GM18858 (cell line): ENCODE results near the gene FERMT2.

Experiments
- ATAC-seq: cut with Tn5 transposase; IDR thresholded peaks from one replicate; pipeline ENCODE4 v1.9.1; 2021; ENCODE audit not compliant: unreplicated experiment

FERMT2 gene

DNA sequence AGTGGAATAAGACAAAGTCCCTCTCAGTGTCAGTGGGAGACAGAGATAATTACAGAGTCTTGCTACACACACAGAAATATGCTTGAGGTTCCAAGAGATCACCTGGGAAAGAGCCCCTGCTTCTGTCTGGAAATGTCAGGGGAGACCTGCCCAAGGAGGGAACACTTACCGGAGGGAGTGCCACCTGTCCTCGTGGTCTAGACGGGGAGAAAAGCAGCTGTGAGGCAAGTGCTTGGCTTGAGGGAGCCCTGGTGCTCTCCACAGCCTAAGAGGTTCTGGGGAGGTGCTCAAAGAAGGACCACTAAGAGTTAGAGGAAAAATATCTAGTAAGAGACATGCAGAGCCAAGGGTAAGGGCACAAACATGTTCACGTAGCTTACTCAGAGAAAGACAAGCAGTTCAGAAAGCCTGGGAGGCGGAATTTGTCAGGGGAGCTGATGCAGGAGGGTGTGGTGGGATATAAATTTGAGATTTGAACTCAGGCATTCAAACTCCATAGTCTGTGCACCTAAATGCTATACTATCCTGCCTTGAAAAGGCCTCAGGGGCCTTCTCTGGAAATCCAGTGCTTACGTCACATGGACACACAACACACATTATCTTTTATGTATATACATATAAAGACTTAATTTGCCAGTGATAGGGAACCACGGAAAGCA, 121.2 kb downstream of the FERMT2 start:
- no peak for ATAC-seq

GRCh38 chr14:52827426-52827825, 123.4 kb downstream of the FERMT2 start:
- no peak for ATAC-seq

DNA sequence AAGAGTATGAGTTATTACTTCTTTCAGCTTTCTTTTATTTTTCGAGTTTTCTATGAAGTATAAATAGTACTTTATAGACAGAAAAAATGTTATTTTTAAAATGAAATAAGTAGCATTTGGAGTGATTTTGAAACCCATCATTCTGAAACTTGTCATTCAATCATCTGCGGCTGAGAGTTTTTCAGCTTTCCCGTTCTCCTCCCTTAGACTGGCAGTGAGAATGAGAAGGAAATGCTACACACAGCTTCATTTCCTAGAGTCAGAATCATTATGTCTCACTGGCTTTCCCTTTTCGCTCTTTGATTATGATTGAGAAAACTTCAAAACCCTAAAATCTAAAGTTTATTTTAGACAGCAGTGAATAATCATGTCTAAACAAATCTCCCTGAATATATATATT, 125.8 kb downstream of the FERMT2 start:
- ATAC-seq = no peak

DNA sequence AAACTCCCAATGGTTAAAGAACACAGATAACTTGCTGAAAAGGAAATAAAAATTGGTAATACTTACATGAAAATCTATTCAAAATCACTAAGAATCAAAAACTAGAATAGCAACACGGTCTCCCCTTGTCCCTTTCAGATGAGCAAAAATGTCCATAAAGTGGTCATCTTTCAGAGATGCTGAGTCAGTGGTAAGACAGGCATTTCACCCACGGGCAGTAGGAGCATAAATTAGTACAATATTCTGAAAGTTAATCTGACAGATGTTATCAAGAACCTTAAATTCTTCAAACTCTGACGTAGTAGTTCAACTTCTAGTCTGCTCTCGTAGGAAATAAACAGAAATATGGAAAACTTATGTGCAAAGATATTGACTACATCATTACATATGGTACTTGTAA, 126.4 kb downstream of the FERMT2 start:
- ATAC-seq = no peak

- no peak for ATAC-seq
These were observed 129.0 kb downstream of the FERMT2 start for GRCh38 chr14:52821805-52822250.

- no peak for ATAC-seq
These were observed 142.7 kb downstream of the FERMT2 start for GRCh38 chr14:52808101-52808500.
